ENCODE data around the gene MORN5.

MORN5 gene

DNA sequence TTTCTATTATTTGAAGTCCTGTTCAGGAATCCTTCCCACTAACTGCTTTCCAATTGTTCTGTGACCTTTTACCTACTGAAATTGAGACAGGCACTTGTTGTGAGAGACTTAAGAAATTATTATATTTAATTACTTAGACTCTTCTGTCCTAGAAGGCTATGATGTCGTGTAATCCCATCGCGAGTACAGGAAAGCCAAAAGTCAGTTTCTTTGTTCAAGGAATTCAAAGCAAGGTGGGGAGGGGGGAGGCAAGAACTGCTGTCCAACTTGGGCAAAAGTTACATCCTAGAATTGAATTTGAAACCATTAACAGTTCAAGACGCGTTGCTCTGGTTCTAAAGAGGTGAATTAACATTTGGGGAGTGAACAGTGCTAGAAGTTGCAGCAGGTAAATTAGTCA lies 18.0 kb upstream of the MORN5 start:
- no peak for DNase-seq (ENCODE audit: low spot score)
- TF ChIP-seq, protein P1, sequence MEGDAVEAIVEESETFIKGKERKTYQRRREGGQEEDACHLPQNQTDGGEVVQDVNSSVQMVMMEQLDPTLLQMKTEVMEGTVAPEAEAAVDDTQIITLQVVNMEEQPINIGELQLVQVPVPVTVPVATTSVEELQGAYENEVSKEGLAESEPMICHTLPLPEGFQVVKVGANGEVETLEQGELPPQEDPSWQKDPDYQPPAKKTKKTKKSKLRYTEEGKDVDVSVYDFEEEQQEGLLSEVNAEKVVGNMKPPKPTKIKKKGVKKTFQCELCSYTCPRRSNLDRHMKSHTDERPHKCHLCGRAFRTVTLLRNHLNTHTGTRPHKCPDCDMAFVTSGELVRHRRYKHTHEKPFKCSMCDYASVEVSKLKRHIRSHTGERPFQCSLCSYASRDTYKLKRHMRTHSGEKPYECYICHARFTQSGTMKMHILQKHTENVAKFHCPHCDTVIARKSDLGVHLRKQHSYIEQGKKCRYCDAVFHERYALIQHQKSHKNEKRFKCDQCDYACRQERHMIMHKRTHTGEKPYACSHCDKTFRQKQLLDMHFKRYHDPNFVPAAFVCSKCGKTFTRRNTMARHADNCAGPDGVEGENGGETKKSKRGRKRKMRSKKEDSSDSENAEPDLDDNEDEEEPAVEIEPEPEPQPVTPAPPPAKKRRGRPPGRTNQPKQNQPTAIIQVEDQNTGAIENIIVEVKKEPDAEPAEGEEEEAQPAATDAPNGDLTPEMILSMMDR (IDR thresholded peaks at IDR 0.05; ENCODE audit: extremely low read depth, insufficient read depth, missing control alignments) = no peak
- in situ Hi-C loops (cut with MboI; ENCODE audit: low pct_unique_long_range_greater_than_20kb, low sequenced_read_pairs, unreplicated experiment) = no loop called here

DNA sequence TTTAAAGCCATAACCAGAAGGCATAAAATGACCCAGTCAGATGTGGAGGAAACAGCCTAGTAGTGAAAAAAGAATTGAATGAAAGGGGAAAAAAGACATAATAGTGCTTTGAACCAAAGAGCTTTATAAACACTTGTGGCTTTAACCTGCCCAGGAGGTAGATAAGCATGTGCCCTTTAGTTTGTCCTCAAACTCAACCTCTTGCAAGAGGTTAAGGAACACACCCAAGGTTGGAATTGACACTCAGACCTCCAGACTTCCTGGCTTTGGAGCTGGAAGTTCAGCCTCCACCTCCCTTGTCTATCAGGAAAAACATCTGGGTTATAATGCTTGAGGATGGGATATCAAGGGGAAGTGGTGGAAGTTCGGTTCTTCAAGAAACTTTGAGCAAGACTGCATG lies 16.4 kb upstream of the MORN5 start:
- no peak for DNase-seq (ENCODE audit: low spot score)
- in situ Hi-C loops (cut with MboI; ENCODE audit: low pct_unique_long_range_greater_than_20kb, low sequenced_read_pairs, unreplicated experiment) = no loop called here
- TF ChIP-seq, protein P1 (IDR thresholded peaks at IDR 0.05; ENCODE audit: extremely low read depth, insufficient read depth, missing control alignments) = no peak

- in situ Hi-C loops (cut with MboI; ENCODE audit: low pct_unique_long_range_greater_than_20kb, low sequenced_read_pairs, unreplicated experiment) = no loop called here
- TF ChIP-seq, protein P1 (IDR thresholded peaks at IDR 0.05; ENCODE audit: extremely low read depth, insufficient read depth, missing control alignments) = no peak
- no peak for DNase-seq (ENCODE audit: low spot score)
These were observed 15.8 kb upstream of the MORN5 start for GRCh38 chr9:122143876-122144405.

- TF ChIP-seq, protein P1 (IDR thresholded peaks at IDR 0.05; ENCODE audit: extremely low read depth, insufficient read depth, missing control alignments) = peak; percentile 44
- DNase-seq (ENCODE audit: low spot score) = peak; percentile 20
- in situ Hi-C loops (cut with MboI; ENCODE audit: low pct_unique_long_range_greater_than_20kb, low sequenced_read_pairs, unreplicated experiment) = no loop called here
These were observed 14.7 kb upstream of the MORN5 start for GRCh38 chr9:122144836-122145591.

DNA sequence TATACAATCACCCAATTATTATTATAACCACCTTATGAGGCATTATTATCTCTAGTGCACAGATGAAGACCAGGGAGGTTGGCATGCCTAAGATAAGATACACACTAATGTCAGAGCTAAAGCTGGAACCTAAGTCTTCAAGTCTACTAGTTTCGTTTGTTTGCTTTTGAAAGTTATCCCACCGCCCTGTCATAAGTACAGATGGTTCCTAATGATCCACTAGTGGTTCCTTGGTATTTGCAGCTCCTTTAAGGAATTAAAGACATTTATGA lies 14.2 kb upstream of the MORN5 start:
- in situ Hi-C loops (cut with MboI; ENCODE audit: low pct_unique_long_range_greater_than_20kb, low sequenced_read_pairs, unreplicated experiment) = no loop called here
- TF ChIP-seq, protein P1 (IDR thresholded peaks at IDR 0.05; ENCODE audit: extremely low read depth, insufficient read depth, missing control alignments) = no peak
- no peak for DNase-seq (ENCODE audit: low spot score)

GRCh38 chr9:122151267-122151828 lies 8.4 kb upstream of the MORN5 start:
- in situ Hi-C loops (cut with MboI; ENCODE audit: low pct_unique_long_range_greater_than_20kb, low sequenced_read_pairs, unreplicated experiment) = no loop called here
- no peak for DNase-seq (ENCODE audit: low spot score)
- TF ChIP-seq, protein P1 (IDR thresholded peaks at IDR 0.05; ENCODE audit: extremely low read depth, insufficient read depth, missing control alignments) = no peak

All from GM13977 (cell line).